CD4-positive, CD25-positive, alpha-beta regulatory T cell (primary cell): ENCODE measurements around the gene CSMD2. TPM values are rescaled to one million over a fixed set of nuclear protein-coding genes. Genes with fewer than 3 reads are reported as not detected.
A peak's percentile ranks its signal among the peaks of the same experiment; 100 is the strongest.

Experiments used
- ATAC-seq, 2 donors: fragments of 150-1000 bp; cut with Tn5 transposase; one replicate each; pipeline ENCODE4 v1.10.0; 2021; ENCODE audit warnings: low read depth in 2 of 2, moderate number of reproducible peaks in 2 of 2, moderate library complexity in 1 of 2
- DNase-seq, 3 donors: peaks; one replicate each; pipeline versions ENCODE4 v3.0.0 to v3.0.0-alpha.2; 2012 to 2022; ENCODE audit warnings: mixed read lengths in 1 of 3
- H3K27ac ChIP-seq: one replicate; pipeline ENCODE4 v1.7.0; 2013; ENCODE audit warnings: mild to moderate bottlenecking, low read length; ENCODE audit not compliant: insufficient read depth, poor library complexity, severe bottlenecking
- H3K27me3 ChIP-seq: one replicate; pipeline ENCODE4 v1.7.0; 2013; ENCODE audit warnings: low read length; ENCODE audit not compliant: control insufficient read depth, insufficient read depth
- H3K36me3 ChIP-seq: one replicate; pipeline ENCODE4 v1.7.0; 2013; ENCODE audit warnings: mild to moderate bottlenecking, low read length, moderate library complexity; ENCODE audit not compliant: control insufficient read depth, insufficient read depth
- H3K4me1 ChIP-seq: 2 replicates; pipeline ENCODE4 v1.7.0; 2013; ENCODE audit warnings: mild to moderate bottlenecking, low read length; ENCODE audit not compliant: insufficient read depth, control insufficient read depth, poor library complexity, severe bottlenecking
- H3K4me3 ChIP-seq: one replicate; pipeline ENCODE4 v1.7.0; 2013; ENCODE audit warnings: low read depth, mild to moderate bottlenecking, low read length, moderate library complexity
- H3K9me3 ChIP-seq, 2 experiments: 1 replicate in 1 of 2; 2 replicates in 1 of 2; pipeline ENCODE4 v1.7.0; 2013; ENCODE audit warnings: low read length in 2 of 2, mild to moderate bottlenecking in 1 of 2, moderate library complexity in 1 of 2; ENCODE audit not compliant: control insufficient read depth in 2 of 2
- H3K27ac Mint-ChIP-seq, 3 donors: one replicate each; pipeline ENCODE4 v1.8.0; 2020 to 2022; ENCODE audit warnings: mild to moderate bottlenecking in 3 of 3, mixed read lengths in 3 of 3, moderate library complexity in 2 of 3
- H3K27me3 Mint-ChIP-seq: one replicate; pipeline ENCODE4 v1.8.0; 2022; ENCODE audit warnings: mild to moderate bottlenecking, mixed read lengths
- H3K36me3 Mint-ChIP-seq: one replicate; pipeline ENCODE4 v1.8.0; 2020; ENCODE audit warnings: mixed read lengths
- H3K4me1 Mint-ChIP-seq, 4 donors: one replicate each; pipeline ENCODE4 v1.8.0; 2020 to 2022; ENCODE audit warnings: mixed read lengths in 4 of 4, mild to moderate bottlenecking in 1 of 4
- H3K4me3 Mint-ChIP-seq, 4 donors: one replicate each; pipeline ENCODE4 v1.8.0; 2020 to 2022; ENCODE audit warnings: mild to moderate bottlenecking in 4 of 4, mixed read lengths in 4 of 4, moderate library complexity in 3 of 4
- H3K9me3 Mint-ChIP-seq, 7 donors: one replicate each; pipeline ENCODE4 v1.8.0; 2020 to 2022; ENCODE audit warnings: mixed read lengths in 7 of 7, mild to moderate bottlenecking in 3 of 7, moderate library complexity in 2 of 7
- polyA plus RNA-seq, 4 donors: library from polyadenylated mRNA; unstranded; fragments of 300-500 nt; fragmentation: Illumina TruSeq; gene quantifications; one replicate each; pipeline ENCODE4 v1.2.3, GENCODE V29; 2021
- total RNA-seq: library from RNA; stranded (reverse); gene quantifications from one replicate; pipeline ENCODE4 v1.2.3, GENCODE V29; 2022

The CSMD2 gene
- total RNA-seq: not detected
- not detected for polyA plus RNA-seq

DNA sequence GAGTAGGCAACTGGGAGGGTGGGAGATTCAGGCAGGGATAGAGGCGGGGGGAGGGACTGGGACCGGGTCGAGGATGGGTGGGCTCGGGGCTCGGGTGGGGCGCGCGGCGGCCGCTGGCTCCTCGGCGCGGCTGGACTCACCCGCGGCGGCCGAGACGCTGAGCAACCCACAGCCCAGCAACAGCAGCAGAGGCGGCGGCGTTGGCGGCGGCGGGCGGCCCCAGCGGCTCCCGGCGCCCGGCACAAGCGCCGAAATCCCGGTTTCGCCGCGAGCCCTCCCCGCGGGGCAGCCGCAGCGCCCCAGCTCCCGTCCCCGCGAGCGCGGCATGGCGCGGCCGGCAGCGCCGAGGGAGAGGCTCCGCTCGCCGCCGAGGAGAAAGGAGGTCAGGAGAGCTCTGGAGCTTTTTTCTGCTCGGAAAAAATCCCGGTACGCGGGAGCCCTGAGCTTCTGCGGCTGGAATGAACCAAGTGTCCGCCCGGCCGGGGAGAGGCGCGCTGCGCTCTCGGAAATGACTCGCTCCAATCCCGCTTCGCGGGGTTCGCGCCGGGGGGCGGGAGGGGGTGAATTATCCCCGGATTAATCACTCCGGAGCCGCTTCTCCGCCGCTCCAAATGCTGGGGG lies at the start of gene CSMD2:
TSS of gene CSMD2 (minus strand) at position 460 of the 621 bp plus-strand sequence. CDS start at position 327, 133 bp downstream.
- DNase-seq (no peak), ATAC-seq (no peak)
- peaks cover 8% of the 10 kb centered on the region for H3K4me1 ChIP-seq
- Mint-ChIP-seq H3K27ac (no peak within 1 kb of the TSS), H3K9me3 (peaks cover 0 to 8% (median 0%) of the 10 kb centered on the region in 7 donors), H3K4me1 (peaks cover 0 to 18% (median 2%) of the 10 kb centered on the region in 4 donors), H3K4me3 (peak within 1 kb of the TSS in 2 of 4 donors; percentile 25 to 62), H3K36me3 (peaks cover 3% of the 10 kb centered on the region), H3K27me3 (peaks cover 66% of the 10 kb centered on the region)
- H3K27ac ChIP-seq: no peak within 1 kb of the TSS
- no peaks in the 10 kb centered on the region for H3K36me3 ChIP-seq
- H3K9me3 ChIP-seq: no peaks in the 10 kb centered on the region
- H3K4me3 ChIP-seq: no peak within 1 kb of the TSS
- peaks cover 12% of the 10 kb centered on the region for H3K27me3 ChIP-seq

DNA sequence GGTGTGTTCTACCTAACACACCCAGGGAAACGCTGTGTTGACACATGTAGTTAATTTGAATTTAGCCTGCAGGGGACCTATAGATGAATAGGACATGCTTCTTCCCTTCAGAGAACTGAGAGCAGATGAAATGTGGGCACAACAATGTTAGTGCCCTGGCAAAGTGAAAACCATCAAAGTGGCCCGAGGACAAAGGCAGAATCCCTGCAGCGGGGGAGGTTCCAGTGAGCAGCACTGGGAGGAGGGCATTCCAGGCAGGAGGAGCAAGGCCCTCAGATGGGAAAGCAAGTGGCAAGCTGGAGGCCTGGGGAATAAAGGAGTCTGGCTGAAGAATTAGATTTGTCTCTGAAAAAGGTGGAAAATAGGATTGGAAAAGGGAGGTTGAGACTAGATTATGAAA lies 48.9 kb upstream of the CSMD2 start:
- no peak overlapping the region for H3K4me3 Mint-ChIP-seq
- no peak for DNase-seq
- H3K36me3 ChIP-seq: no peaks in the 10 kb centered on the region
- no peaks in the 10 kb centered on the region for H3K27me3 Mint-ChIP-seq
- no peaks in the 10 kb centered on the region for H3K9me3 ChIP-seq
- no peak overlapping the region for H3K27ac ChIP-seq
- peaks cover 0 to 1% (median 0%) of the 10 kb centered on the region in 7 donors for H3K9me3 Mint-ChIP-seq
- H3K4me1 ChIP-seq: no peaks in the 10 kb centered on the region
- H3K4me1 Mint-ChIP-seq: no peaks in the 10 kb centered on the region
- ATAC-seq: no peak
- H3K36me3 Mint-ChIP-seq: no peaks in the 10 kb centered on the region
- no peak overlapping the region for H3K27ac Mint-ChIP-seq
- H3K27me3 ChIP-seq: no peaks in the 10 kb centered on the region
- no peak overlapping the region for H3K4me3 ChIP-seq

DNA sequence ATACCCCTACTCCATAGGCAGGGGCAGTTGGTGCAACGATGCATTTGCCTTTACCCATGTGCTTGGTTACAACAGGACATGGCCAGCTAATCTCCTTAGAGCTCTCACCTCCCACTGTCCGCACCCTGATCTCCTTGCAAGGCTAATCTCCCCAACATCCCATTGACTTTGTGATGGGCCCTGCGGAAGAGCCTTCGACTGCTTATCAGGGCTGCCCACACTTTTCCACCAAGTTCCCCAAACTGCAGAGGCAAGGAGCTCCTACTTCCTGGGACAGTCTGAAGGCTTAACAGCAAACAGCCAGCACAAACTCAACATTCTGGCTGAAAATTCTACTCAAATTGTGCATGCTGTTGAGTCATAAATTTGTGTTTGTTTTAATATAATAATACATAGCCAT lies 47.6 kb upstream of the CSMD2 start:
- no peaks in the 10 kb centered on the region for H3K4me1 Mint-ChIP-seq
- Histone ChIP-seq H3K27ac (no peak overlapping the region), H3K9me3 (no peaks in the 10 kb centered on the region), H3K36me3 (no peaks in the 10 kb centered on the region), H3K27me3 (no peaks in the 10 kb centered on the region), H3K4me1 (no peaks in the 10 kb centered on the region), H3K4me3 (no peak overlapping the region)
- ATAC-seq (no peak), DNase-seq (no peak)
- peaks cover 0 to 2% (median 0%) of the 10 kb centered on the region in 7 donors for H3K9me3 Mint-ChIP-seq
- H3K27me3 Mint-ChIP-seq: no peaks in the 10 kb centered on the region
- no peak overlapping the region for H3K27ac Mint-ChIP-seq
- H3K36me3 Mint-ChIP-seq: no peaks in the 10 kb centered on the region
- H3K4me3 Mint-ChIP-seq: no peak overlapping the region

GRCh38 chr1:34199927-34200326 lies 34.9 kb upstream of the CSMD2 start:
- H3K27me3 Mint-ChIP-seq: peaks cover 4% of the 10 kb centered on the region
- H3K36me3 Mint-ChIP-seq: no peaks in the 10 kb centered on the region
- Histone ChIP-seq H3K36me3 (no peaks in the 10 kb centered on the region), H3K9me3 (no peaks in the 10 kb centered on the region), H3K4me3 (no peak overlapping the region), H3K4me1 (no peaks in the 10 kb centered on the region), H3K27ac (no peak overlapping the region), H3K27me3 (no peaks in the 10 kb centered on the region)
- H3K9me3 Mint-ChIP-seq: peaks cover 0 to 2% (median 0%) of the 10 kb centered on the region in 7 donors
- DNase-seq: no peak
- ATAC-seq: no peak
- H3K4me3 Mint-ChIP-seq: no peak overlapping the region
- no peak overlapping the region for H3K27ac Mint-ChIP-seq
- no peaks in the 10 kb centered on the region for H3K4me1 Mint-ChIP-seq

GRCh38 chr1:34192621-34193020 lies 27.6 kb upstream of the CSMD2 start:
- DNase-seq (no peak), ATAC-seq (no peak)
- H3K4me3 ChIP-seq: no peak overlapping the region
- no peak overlapping the region for H3K27ac Mint-ChIP-seq
- H3K27me3 ChIP-seq: no peaks in the 10 kb centered on the region
- H3K4me1 ChIP-seq: no peaks in the 10 kb centered on the region
- no peaks in the 10 kb centered on the region for H3K4me1 Mint-ChIP-seq
- H3K9me3 Mint-ChIP-seq: peaks cover 0 to 5% (median 0%) of the 10 kb centered on the region in 7 donors
- H3K9me3 ChIP-seq: peaks cover 0 to 5% of the 10 kb centered on the region in 2 experiments
- no peak overlapping the region for H3K4me3 Mint-ChIP-seq
- no peaks in the 10 kb centered on the region for H3K36me3 ChIP-seq
- no peak overlapping the region for H3K27ac ChIP-seq
- H3K36me3 Mint-ChIP-seq: no peaks in the 10 kb centered on the region
- no peaks in the 10 kb centered on the region for H3K27me3 Mint-ChIP-seq

DNA sequence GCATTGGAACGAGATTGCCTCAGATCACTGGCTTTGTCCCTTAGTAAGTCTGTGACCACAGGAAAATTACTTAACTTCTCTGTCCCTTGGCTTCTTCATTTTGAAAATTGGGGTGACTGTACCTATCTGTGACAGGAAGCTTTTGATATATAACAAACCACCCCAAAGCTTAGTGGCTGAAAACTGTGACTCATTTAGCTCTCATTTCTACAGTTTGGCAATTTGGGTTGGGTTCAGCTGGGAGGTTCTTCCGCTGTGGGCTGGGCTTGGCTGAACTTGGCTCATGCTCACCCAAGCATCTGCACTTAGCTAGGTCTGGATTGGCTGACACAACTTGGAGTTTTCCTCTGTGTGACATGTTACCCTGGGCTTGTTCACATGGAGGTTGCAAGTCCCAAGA lies 25.7 kb upstream of the CSMD2 start:
- H3K27me3 Mint-ChIP-seq: no peaks in the 10 kb centered on the region
- no peak overlapping the region for H3K27ac Mint-ChIP-seq
- H3K27me3 ChIP-seq: no peaks in the 10 kb centered on the region
- H3K4me3 Mint-ChIP-seq: no peak overlapping the region
- H3K27ac ChIP-seq: no peak overlapping the region
- no peak overlapping the region for H3K4me3 ChIP-seq
- no peaks in the 10 kb centered on the region for H3K4me1 Mint-ChIP-seq
- no peak for ATAC-seq
- peaks cover 0 to 5% of the 10 kb centered on the region in 2 experiments for H3K9me3 ChIP-seq
- H3K36me3 Mint-ChIP-seq: no peaks in the 10 kb centered on the region
- no peaks in the 10 kb centered on the region for H3K36me3 ChIP-seq
- peaks cover 0 to 6% (median 0%) of the 10 kb centered on the region in 7 donors for H3K9me3 Mint-ChIP-seq
- no peak for DNase-seq
- no peaks in the 10 kb centered on the region for H3K4me1 ChIP-seq

GRCh38 chr1:34188985-34189384 lies 24.0 kb upstream of the CSMD2 start:
- Histone ChIP-seq H3K4me3 (no peak overlapping the region), H3K9me3 (peaks cover 0 to 5% of the 10 kb centered on the region in 2 experiments), H3K27me3 (no peaks in the 10 kb centered on the region), H3K27ac (no peak overlapping the region), H3K4me1 (no peaks in the 10 kb centered on the region), H3K36me3 (no peaks in the 10 kb centered on the region)
- H3K4me1 Mint-ChIP-seq: no peaks in the 10 kb centered on the region
- no peak overlapping the region for H3K27ac Mint-ChIP-seq
- no peak overlapping the region for H3K4me3 Mint-ChIP-seq
- ATAC-seq: no peak
- no peaks in the 10 kb centered on the region for H3K36me3 Mint-ChIP-seq
- H3K9me3 Mint-ChIP-seq: peaks cover 0 to 7% (median 0%) of the 10 kb centered on the region in 7 donors
- H3K27me3 Mint-ChIP-seq: no peaks in the 10 kb centered on the region
- DNase-seq: no peak

GRCh38 chr1:34188418-34188817 lies 23.4 kb upstream of the CSMD2 start:
- no peak overlapping the region for H3K4me3 ChIP-seq
- H3K36me3 ChIP-seq: no peaks in the 10 kb centered on the region
- no peak overlapping the region for H3K27ac ChIP-seq
- peaks cover 0 to 7% (median 0%) of the 10 kb centered on the region in 7 donors for H3K9me3 Mint-ChIP-seq
- H3K4me3 Mint-ChIP-seq: no peak overlapping the region
- no peak for DNase-seq
- peaks cover 0 to 5% of the 10 kb centered on the region in 2 experiments for H3K9me3 ChIP-seq
- H3K4me1 Mint-ChIP-seq: no peaks in the 10 kb centered on the region
- no peaks in the 10 kb centered on the region for H3K4me1 ChIP-seq
- H3K36me3 Mint-ChIP-seq: no peaks in the 10 kb centered on the region
- H3K27me3 Mint-ChIP-seq: no peaks in the 10 kb centered on the region
- no peaks in the 10 kb centered on the region for H3K27me3 ChIP-seq
- ATAC-seq: no peak
- no peak overlapping the region for H3K27ac Mint-ChIP-seq
